K562 (cell line): ENCODE measurements around the gene ANKRD11. TPM values are rescaled to one million over a fixed set of nuclear protein-coding genes. Genes with fewer than 3 reads are reported as not detected.

Source experiments
- CEBPG ChIP-seq, 3 experiments: fragments of 200-800 bp in 1 of 3; sonication (Bioruptor generic) in 1 of 3; sonication (generic) in 1 of 3; formaldehyde crosslinking in 1 of 3; IDR thresholded peaks in 2 of 3; conservative IDR thresholded peaks in 1 of 3; 2 replicates each; pipeline versions ENCODE4 v1.6.1 to v1.8.0; 2016 to 2022; ENCODE audit warnings: missing compliant biosample characterization in 2 of 3, missing genetic modification characterization in 2 of 3, mild to moderate bottlenecking in 1 of 3, missing genetic modification reagents in 1 of 3
- CTBP1 ChIP-seq: fragments of 450-650 bp; IDR thresholded peaks from 2 replicates; pipeline ENCODE4 v1.6.1; 2016; ENCODE audit warnings: borderline replicate concordance
- KDM2B ChIP-seq: fragments of 250-450 bp; sonication (Bioruptor Pico); IDR thresholded peaks from 2 replicates; pipeline ENCODE4 v1.8.0; 2021; ENCODE audit warnings: mild to moderate bottlenecking, moderate library complexity
- MCM3 ChIP-seq: fragments of 450-650 bp; IDR thresholded peaks from 2 replicates; pipeline ENCODE4 v1.6.1; 2016
- MCM5 ChIP-seq: fragments of 450-650 bp; IDR thresholded peaks from 2 replicates; pipeline ENCODE4 v1.6.1; 2016; ENCODE audit warnings: low read depth
- POLR3G ChIP-seq: IDR thresholded peaks from 2 replicates; pipeline ENCODE4 v1.6.1; 2011; ENCODE audit not compliant: insufficient read length, insufficient replicate concordance; ENCODE audit errors: extremely low read depth
- PRPF4 ChIP-seq: fragments of 200-400 bp; formaldehyde crosslinking; IDR thresholded peaks from one replicate; pipeline ENCODE4 v1.6.1; 2017; ENCODE audit warnings: low read length, low read depth, mild to moderate bottlenecking; ENCODE audit not compliant: insufficient read depth, poor library complexity, severe bottlenecking
- PYGO2 ChIP-seq: fragments of 450-650 bp; IDR thresholded peaks from 2 replicates; pipeline ENCODE4 v1.6.1; 2016; ENCODE audit warnings: mild to moderate bottlenecking, missing genetic modification characterization, moderate library complexity, missing compliant biosample characterization
- SRSF1 ChIP-seq: fragments of 200-400 bp; formaldehyde crosslinking; IDR thresholded peaks from 2 replicates; pipeline ENCODE4 v1.6.1; 2017; ENCODE audit warnings: mild to moderate bottlenecking, low read depth, low read length, moderate library complexity
- ZBED1 ChIP-seq: IDR thresholded peaks from 2 replicates; pipeline ENCODE4 v1.6.1; 2014
- ZEB2 ChIP-seq: fragments of 450-650 bp; IDR thresholded peaks from 2 replicates; pipeline ENCODE4 v1.6.1; 2016
- ZFPM2 ChIP-seq: fragments of 250-450 bp; sonication (Bioruptor Pico); IDR thresholded peaks from 2 replicates; pipeline ENCODE4 v1.5.1; 2022; ENCODE audit warnings: mild to moderate bottlenecking
- ZNF146 ChIP-seq: IDR thresholded peaks from one replicate; pipeline ENCODE4 v1.6.1; 2018; ENCODE audit warnings: missing compliant biosample characterization; ENCODE audit not compliant: unreplicated experiment
- ZNF23 ChIP-seq: fragments of 250-450 bp; sonication (Bioruptor Pico); IDR thresholded peaks from 2 replicates; pipeline ENCODE4 v1.4.0; 2020; ENCODE audit warnings: mild to moderate bottlenecking
- ZNF280A ChIP-seq: fragments of 450-650 bp; IDR thresholded peaks from 2 replicates; pipeline ENCODE4 v1.6.1; 2018; ENCODE audit warnings: mild to moderate bottlenecking, low read depth; ENCODE audit not compliant: partially characterized antibody
- ZNF707 ChIP-seq: fragments of 250-450 bp; sonication (Bioruptor Pico); conservative IDR thresholded peaks from 2 replicates; pipeline ENCODE4 v1.8.0; 2022; ENCODE audit warnings: inconsistent platforms, mild to moderate bottlenecking, moderate library complexity
- ZNF79 ChIP-seq: fragments of 250-450 bp; sonication (Bioruptor Pico); IDR thresholded peaks from 2 replicates; pipeline ENCODE4 v1.4.0; 2020; ENCODE audit warnings: low read depth, mild to moderate bottlenecking, moderate library complexity
- polyA plus RNA-seq, 8 experiments: library from polyadenylated mRNA; depleted of rRNA in 4 of 8; stranded (reverse) in 5 of 8; unstranded in 3 of 8; fragments of >200 nt; fragmentation: Nextera tagmentation in 2 of 8; fragmentation: Illumina TruSeq in 1 of 8; extraction: Ambion mirVana in 2 of 8; extraction: Trizol in 1 of 8; gene quantifications; 2 replicates each; pipeline versions ENCODE4 v1.2.1 to v1.2.3, GENCODE V29; 2011 to 2014; ENCODE audit warnings: inconsistent platforms in 1 of 8, missing spikeins in 1 of 8
- total RNA-seq, 7 experiments: library from RNA; depleted of rRNA in 6 of 7; stranded (reverse); fragments of >200 nt in 6 of 7; fragmentation: Illumina TruSeq in 2 of 7; extraction: Trizol in 2 of 7; gene quantifications; 2 replicates each; pipeline versions ENCODE4 v1.2.1 to v1.2.3, GENCODE V29; 2011 to 2021; ENCODE audit warnings: low replicate concordance in 1 of 7
- TF ChIP-seq, protein P1 (sequence below): fragments of 250-450 bp; sonication (Bioruptor Pico); IDR thresholded peaks from 2 replicates; pipeline ENCODE4 v1.5.0; 2021
- TF ChIP-seq, protein P2 (sequence below): fragments of 250-450 bp; sonication (Bioruptor Pico); IDR thresholded peaks from 2 replicates; pipeline ENCODE4 v1.4.0; 2020; ENCODE audit warnings: mild to moderate bottlenecking, moderate library complexity, borderline replicate concordance

Gene ANKRD11
- total and polyA plus RNA-seq, 9 of the 15 experiments (the other 6 are each of a cell fraction or from before 2014, with no cell fraction given): 4.7 to 126 (median 31.7) TPM

DNA sequence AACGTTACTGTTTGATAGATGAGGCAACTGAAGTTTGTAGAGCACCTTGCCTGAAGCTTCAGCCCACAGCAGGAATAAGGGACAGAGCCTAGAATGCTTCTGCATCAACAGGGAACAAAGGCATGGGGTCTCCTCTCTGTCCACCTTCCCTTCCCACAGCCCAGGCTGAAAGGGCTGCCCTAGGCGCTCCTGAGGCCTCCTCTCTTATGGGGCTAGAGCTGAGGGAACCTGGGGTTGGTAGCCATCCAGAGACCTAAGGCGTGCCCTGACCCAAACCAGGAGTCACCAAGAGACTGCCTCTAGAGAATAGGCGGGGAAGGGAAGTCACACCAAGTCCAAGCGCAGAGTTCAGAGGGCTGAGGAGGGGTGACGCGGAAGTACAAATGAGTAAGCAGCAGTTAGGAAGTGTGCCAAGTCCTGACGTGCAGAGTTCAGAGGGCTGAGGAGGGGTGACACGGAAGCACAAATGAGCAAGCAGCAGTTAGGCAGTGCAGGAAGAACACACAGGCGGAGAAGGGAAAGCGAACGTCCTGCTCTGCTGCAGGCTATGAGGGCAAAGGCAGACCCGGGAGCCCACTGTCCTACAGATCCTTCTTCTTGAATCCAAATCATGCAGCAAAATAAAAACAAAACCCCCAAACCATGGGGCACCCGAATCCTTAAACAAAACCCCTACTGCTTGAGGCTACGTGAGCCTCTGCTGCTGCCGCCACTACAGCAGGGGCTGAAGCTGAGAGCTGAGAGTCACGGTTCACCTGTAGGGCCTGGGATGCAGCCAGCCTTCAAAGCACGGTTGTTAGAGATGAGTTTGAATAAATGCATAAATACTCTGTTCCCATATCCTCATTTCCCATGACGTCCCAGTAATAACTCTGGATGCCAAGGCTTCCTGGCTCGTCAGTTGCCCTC, 15.1 kb upstream of the ANKRD11 start (continued):
- TF ChIP-seq, protein P1, sequence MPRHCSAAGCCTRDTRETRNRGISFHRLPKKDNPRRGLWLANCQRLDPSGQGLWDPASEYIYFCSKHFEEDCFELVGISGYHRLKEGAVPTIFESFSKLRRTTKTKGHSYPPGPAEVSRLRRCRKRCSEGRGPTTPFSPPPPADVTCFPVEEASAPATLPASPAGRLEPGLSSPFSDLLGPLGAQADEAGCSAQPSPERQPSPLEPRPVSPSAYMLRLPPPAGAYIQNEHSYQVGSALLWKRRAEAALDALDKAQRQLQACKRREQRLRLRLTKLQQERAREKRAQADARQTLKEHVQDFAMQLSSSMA (CRISPR knock-in tag): no peak
- TF ChIP-seq CEBPG (CRISPR knock-in tag; IDR thresholded peaks at IDR 0.05) (no peak), CEBPG (tag; conservative IDR thresholded peaks at IDR 0.05 in 1 of 2, IDR thresholded peaks at IDR 0.05 in 1 of 2) (no peak), ZNF280A (no peak), ZNF707 (no peak), ZNF79 (CRISPR knock-in tag) (no peak), ZNF23 (CRISPR knock-in tag) (no peak), POLR3G (no peak), ZBED1 (0 out of 2 replicates have a peak, but pooled peaks have one; percentile 55), MCM5 (no peak), ZFPM2 (CRISPR knock-in tag) (no peak), ZNF146 (CRISPR knock-in tag) (no peak), MCM3 (no peak), CTBP1 (peak; percentile 50; the same call in 1 of the 2 replicates), PRPF4 (no peak), SRSF1 (no peak), KDM2B (CRISPR knock-in tag) (no peak), ZEB2 (0 out of 2 replicates have a peak, but pooled peaks have one; percentile 25), PYGO2 (tag) (no peak)
- TF ChIP-seq, protein P2, sequence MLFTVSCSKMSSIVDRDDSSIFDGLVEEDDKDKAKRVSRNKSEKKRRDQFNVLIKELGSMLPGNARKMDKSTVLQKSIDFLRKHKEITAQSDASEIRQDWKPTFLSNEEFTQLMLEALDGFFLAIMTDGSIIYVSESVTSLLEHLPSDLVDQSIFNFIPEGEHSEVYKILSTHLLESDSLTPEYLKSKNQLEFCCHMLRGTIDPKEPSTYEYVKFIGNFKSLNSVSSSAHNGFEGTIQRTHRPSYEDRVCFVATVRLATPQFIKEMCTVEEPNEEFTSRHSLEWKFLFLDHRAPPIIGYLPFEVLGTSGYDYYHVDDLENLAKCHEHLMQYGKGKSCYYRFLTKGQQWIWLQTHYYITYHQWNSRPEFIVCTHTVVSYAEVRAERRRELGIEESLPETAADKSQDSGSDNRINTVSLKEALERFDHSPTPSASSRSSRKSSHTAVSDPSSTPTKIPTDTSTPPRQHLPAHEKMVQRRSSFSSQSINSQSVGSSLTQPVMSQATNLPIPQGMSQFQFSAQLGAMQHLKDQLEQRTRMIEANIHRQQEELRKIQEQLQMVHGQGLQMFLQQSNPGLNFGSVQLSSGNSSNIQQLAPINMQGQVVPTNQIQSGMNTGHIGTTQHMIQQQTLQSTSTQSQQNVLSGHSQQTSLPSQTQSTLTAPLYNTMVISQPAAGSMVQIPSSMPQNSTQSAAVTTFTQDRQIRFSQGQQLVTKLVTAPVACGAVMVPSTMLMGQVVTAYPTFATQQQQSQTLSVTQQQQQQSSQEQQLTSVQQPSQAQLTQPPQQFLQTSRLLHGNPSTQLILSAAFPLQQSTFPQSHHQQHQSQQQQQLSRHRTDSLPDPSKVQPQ (CRISPR knock-in tag): no peak
